SK-N-MC (cell line): Measurements from ENCODE around the gene SLC17A1.

Experiments
- FOXP2 ChIP-seq: optimal IDR thresholded peaks from 2 replicates; pipeline ENCODE3; 2011; ENCODE audit warnings: mild to moderate bottlenecking, moderate library complexity; ENCODE audit not compliant: insufficient read depth; ENCODE audit errors: extremely low read length, control extremely low read depth
- POLR2AphosphoS5 ChIP-seq: IDR thresholded peaks from 2 replicates; pipeline ENCODE4 v1.6.1; 2012; ENCODE audit warnings: mild to moderate bottlenecking, low read depth, low read length, borderline replicate concordance

- no peak for TF ChIP-seq POLR2AphosphoS5
- TF ChIP-seq FOXP2: no peak
Observed at GRCh38 chr6:25789475-25789874, 42.4 kb downstream of the SLC17A1 start.
